HG03064 (cell line): ENCODE data around the gene SLC25A36.

ENCODE experiments used
- ATAC-seq: cut with Tn5 transposase; IDR thresholded peaks from one replicate; pipeline ENCODE4 v1.9.1; 2021; ENCODE audit warnings: low read depth; ENCODE audit not compliant: unreplicated experiment

Gene SLC25A36, protein sequence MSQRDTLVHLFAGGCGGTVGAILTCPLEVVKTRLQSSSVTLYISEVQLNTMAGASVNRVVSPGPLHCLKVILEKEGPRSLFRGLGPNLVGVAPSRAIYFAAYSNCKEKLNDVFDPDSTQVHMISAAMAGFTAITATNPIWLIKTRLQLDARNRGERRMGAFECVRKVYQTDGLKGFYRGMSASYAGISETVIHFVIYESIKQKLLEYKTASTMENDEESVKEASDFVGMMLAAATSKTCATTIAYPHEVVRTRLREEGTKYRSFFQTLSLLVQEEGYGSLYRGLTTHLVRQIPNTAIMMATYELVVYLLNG

DNA sequence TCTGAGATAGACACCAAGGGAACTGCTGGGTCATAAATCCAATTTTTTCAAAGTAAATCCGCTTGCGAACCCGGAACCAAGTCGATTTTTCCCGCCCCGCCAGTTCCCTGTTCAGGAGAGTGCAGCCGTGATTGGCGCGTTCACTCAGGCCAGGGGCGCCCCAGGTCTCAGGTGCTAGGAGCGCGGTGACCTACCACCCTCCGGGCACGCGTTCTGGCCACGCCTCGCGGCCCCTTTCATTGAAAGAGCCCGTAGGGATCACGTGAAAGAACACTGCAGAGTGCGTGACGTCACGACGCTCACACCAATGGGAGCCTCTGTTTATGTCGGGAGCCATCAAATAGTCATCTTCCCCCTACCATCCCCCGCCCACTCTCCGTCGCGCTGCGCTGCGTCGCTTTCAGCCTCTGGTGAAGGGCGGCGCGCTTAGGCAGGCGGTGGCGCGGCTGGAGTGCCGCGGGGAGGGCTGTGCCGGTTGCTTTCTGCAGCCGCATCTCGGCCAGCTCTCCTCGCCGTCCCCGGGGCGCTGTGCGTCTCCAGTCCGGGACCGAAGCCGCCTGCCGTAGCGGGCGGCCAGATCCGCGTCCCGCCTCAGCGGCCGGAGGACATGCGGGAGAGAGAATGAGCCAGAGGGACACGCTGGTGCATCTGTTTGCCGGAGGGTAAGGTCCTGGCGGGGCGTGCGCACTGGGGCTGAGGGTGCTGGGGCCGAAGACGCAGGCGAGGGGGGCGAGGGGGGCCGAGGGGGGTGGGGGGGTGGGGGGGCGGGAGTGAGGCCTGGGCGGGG, at the start of gene SLC25A36:
Gene SLC25A36 (plus strand): TSS at position 403 of the 787 bp plus-strand sequence. CDS start 219 bp downstream, at position 622.
- peak; percentile 94 for ATAC-seq

DNA sequence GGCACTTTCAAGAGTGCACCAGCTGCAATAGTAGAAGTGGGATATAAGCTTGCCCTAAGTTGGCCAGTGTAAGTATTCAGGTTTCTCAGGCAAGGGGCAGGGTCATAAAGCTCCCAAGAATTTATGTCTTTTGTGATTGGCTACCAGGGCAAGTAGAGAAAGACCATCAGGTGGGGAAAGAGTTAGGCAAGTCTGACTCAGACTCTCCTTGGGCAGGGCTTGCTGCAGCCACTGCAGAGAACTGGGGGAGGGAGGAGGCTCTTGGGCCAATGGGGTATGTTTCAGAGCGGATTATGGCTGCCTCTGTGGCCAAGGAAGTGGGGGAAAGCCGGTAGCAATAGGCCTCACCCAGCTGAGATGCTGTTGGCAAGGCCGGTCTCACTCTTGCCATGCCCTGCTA, 44.6 kb upstream of the SLC25A36 start:
- no peak for ATAC-seq

DNA sequence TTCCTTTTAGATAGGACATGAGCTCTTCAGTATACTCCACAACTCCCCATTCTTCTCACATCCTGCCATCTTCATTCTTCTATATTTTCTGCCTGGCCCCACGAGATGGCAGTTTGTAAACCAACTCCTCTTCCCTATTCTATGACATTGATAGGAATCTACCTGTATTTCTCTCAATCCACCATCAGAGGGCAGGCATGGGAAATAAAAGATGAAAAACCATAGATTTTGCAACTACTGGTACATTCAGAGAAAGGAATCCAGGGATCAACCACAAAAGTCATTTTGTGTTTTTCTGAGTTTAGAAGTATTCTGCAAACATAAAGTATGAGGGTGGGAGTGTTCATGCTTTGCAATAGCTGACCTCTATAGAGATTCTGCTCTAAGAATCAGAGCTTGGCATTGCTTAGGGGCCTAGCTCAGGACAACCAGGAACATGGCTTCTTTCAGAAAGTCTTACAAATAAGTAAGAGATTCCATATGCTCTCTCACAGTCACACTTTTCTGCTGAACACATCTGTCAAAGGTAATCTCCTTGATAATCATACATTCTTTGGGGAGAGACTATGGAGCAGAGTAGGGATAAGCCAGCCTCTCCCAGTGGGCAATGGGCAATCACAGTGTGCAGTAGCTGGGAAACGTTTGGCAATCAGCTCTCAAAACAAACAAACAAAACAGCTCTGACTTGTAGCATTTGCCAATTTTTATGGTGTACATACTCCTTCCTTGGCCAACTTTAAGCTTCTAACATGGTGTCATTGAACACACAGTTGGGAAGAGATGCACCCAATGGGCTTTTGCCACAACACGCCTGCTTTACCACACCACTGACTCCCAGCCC, 43.1 kb upstream of the SLC25A36 start:
- ATAC-seq = no peak

DNA sequence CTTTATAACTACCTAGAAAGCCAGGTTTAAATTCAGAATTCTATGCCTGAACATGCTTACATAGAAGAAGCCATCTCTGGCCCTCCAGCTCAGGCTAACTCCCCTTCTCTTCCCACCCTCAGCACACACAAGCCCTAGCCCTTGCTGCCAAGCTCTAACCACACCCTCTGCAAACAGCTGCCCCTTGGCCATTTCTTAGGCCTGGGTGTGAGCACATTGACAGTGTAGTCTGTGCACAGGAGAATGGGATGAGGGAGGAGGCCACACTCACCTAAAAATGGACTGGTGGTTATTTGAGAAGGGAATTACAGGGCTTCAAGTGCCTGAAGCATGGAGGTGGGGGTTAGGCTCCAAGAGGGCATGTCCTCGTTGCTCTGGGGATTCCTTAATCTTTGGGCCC, 42.3 kb upstream of the SLC25A36 start:
- ATAC-seq = no peak

DNA sequence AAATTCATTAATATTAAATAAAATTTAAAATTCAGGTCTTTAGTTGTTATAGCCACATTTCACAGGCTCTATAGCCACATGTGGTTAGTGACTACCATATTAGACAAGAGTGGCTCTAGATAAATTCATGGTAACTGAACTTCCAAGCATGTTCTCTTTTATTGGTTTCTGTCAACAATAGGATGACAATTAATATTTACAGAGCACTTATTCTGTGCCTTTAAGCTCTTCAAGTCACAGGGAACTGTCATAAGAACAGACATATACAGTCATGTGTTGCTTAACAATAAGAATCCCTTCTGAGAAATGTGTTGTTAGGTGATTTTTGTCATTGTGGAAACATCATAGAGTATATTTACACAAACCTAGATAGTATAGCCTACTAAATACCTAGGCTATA, 38.8 kb upstream of the SLC25A36 start:
- no peak for ATAC-seq

DNA sequence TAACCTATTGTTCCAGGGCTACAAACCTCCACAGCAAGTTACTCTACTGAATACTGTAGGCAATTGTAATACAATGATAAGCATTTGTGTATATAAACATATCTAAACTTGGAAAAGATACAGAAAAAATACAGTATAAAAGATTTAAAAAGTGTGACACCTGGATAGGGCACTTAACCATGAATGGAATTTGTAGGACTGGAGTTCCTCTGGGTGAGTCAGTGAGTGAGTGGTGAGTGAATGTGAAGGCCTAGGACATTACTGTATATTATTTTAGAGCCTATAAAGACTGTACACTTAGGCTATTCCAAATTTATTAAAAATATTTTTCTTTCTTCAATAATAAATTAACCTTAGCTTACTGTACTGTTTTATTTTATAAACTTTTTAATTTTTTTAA, 38.4 kb upstream of the SLC25A36 start:
- no peak for ATAC-seq

DNA sequence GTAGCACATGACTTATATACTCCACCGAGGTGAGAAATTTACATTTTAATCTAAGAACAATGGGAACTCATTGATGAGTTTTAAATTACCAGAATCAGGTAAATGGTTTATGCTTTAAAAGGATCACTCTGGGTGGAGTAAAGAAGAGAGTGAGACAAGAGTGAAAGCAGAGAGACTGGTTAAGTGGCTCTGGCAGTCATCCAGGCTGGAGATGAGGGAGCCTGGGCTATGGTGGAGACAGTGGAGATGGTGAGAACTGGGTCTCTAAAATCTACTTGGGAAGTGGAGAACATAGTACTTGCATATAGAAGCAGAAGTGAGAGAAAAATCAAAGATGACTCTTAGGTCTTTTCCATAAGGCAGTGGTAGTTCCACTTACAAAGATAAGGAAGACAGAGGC, 37.1 kb upstream of the SLC25A36 start:
- no peak for ATAC-seq

DNA sequence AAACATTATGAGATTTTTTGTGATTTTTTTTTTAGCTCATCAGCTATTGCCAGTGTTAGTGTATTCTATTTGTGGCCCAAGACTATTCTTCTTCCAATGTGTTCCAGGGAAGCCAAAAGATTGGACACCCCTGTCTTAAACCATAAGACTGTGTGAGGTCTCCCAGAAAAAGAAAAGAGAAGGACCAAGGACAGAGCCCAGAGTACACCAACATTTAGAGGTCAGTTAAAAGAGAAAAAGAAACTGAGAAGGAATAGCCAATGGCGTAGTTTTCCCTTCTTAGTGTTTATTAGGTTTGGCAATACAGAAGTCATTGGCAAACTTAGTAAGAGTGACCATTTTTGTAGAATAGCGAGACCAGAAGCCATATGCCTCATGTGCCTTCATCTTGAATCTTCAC, 36.1 kb upstream of the SLC25A36 start:
- ATAC-seq = no peak

DNA sequence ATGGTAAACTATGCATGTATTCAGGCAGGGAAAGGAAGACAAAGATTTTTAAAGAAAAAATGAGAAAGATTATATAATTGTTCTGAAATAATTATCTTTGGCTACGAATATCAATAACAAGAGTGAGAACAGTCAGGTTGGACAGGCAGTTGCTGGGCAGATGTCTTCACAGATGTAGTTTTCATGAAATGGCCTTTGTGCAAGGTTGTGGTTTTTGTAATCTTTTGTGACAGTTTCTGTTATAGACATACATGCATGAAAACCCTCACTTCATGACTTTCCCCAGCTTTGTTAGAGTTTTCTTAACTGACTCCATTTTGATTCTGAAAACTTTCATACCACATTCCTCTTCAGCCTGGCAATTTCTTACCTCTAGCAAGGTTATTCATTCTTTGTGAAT, 34.9 kb upstream of the SLC25A36 start:
- no peak for ATAC-seq

DNA sequence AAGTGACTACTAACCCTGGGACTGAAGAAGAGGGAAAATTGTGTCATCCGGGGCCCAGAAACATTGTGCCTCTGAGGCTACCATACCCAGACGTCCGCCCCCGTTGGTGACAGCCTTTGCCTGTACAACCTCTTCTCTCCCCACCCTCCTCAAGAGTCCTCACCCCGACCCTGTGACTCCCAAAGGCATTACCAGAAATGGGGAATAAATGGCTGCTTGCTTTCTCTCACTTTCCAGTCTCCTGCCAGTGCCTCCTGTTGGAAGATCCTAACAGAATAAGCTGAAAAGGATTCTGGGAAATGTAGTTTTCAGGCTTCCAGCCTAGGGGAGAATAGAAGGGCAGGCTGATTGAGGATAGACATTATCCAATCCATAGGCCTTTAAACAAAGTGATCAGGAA, 30.8 kb upstream of the SLC25A36 start:
- no peak for ATAC-seq

DNA sequence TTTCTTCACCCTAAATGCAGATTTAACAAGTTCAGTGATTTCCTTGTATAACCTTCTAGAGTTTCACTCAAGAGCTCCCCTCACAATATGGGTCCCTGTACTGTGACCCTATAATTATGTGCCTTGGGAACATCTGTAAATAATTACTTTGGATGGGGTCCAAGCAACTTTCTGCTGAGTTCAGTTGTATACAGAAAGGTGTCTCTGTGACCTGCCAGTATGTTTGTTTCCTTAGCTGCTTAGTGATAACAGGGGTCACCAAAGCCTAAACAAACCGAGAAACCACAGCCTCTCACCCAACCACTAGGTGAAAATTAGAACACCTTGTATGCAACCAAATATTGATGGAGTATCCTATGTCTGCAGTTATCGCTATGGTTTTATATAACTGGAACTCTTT, 29.8 kb upstream of the SLC25A36 start:
- ATAC-seq = no peak

DNA sequence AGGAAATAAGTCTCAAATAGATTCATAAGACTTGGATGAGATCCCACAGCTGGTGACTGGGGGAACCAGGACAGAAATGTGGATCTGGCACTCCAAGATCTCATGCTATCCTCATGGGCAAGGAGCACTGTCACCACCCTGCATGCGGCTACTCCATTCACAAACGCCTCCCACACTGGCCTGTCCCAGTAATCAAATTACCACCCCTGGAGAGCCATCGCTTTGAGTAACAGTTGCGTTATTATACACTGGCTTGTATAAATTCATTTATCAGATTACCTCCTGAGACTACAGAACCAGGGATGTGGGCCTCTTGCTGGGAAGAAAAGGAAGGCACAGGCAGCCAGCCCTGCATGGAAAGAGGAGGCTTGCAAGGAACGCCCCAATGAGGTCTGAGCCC, 27.9 kb upstream of the SLC25A36 start:
- ATAC-seq = no peak

DNA sequence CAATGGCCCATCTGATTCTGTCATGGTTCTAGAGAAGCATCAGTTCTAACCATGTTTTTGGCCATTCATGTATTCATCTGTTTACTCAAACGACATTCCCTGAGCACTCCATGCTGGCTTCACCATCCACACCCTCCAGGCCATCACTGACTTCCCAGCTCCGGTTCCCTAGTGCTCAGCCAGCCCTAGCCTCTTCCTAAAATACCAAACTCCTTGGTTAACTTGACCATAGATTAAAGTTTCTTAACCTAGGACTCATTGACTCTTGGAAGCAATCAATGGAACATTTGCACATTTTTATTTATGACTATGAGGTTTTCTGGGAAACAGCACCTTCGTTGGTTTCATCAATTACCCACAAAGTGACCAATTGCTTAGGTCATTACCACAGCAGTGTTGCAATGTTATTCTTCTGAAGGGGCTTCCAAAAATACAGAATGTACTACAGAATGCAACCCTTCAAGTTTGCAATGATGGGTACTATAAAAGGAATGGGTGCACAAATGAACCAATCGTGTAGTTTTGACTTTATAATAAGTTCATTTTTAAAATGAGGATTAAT, 27.2 kb upstream of the SLC25A36 start:
- ATAC-seq = no peak

DNA sequence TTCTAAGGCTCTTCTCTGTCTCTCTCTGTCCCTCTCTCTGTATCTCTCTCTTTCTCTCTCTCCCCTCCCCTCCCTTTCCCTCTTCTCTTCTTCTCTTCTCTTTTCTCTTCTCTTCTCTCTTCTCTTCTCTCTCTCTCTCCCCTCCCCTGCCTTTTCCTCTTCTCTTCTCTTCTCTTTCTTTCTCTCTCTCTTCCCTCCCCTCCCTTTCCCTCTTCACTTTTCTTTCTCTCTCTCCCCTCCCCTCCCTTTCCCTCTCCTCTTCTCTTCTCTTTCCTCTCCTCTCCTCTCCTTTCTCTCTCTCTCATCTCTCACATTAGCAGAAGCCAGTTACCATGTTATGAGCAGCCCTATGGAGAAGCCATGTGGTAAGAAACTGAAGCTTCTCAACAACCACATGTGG, 25.0 kb upstream of the SLC25A36 start:
- no peak for ATAC-seq

DNA sequence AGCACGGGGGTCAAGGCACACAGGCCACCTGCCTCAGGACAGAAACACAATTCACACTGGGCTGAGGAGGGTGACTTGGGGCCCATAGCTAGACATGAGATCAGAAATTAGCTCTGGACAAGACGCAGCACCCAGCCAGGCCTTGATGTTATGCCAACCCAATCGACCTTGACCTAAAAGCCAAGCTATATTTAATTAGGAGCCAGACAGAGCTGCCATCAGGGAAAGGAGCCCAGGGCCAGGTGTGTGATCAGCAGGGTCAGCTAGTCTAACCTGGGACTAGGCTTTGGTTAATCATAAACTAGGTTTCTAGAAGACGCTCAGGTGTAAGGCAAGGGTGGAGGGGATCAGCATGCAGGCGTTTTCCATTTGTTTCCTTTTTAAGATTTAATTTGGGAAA, 23.9 kb upstream of the SLC25A36 start:
- ATAC-seq = no peak

DNA sequence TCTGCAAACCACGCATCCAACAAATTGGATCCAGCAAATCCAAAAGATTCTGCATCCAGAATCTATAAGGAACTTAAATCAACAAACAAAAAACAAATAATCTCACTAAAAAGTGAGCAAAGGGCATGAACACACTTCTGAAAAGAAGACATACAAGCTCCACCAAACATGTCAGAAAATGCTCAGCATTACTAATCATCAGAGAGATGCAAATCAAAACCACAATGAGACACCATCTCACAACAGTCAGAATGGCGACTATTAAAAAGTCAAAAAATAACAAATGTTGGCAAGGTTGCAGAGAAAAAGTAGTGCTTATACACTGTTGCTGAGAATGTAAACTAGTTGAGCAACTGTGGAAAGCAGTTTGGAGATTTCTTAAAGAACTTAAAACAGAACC, 21.6 kb upstream of the SLC25A36 start:
- ATAC-seq = no peak

DNA sequence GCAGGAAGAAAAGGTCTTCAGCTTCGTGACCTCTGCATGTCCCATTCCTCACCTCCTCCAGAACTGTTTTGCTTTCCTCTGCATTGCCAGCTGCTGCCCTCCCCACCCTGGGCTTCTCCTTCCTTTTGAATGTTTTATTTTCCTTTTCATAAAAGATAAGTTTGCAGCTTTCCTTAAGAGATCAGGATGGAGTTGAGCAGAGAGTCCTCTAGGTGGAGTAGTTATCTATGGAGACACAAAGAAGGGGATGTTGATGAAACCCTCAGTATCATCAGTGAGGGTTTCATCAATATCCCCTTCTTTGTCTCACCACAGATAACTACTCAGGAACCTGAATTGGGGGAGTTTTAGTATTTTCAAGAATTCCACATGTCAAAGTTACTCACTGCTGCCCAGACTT, 19.0 kb upstream of the SLC25A36 start:
- no peak for ATAC-seq

DNA sequence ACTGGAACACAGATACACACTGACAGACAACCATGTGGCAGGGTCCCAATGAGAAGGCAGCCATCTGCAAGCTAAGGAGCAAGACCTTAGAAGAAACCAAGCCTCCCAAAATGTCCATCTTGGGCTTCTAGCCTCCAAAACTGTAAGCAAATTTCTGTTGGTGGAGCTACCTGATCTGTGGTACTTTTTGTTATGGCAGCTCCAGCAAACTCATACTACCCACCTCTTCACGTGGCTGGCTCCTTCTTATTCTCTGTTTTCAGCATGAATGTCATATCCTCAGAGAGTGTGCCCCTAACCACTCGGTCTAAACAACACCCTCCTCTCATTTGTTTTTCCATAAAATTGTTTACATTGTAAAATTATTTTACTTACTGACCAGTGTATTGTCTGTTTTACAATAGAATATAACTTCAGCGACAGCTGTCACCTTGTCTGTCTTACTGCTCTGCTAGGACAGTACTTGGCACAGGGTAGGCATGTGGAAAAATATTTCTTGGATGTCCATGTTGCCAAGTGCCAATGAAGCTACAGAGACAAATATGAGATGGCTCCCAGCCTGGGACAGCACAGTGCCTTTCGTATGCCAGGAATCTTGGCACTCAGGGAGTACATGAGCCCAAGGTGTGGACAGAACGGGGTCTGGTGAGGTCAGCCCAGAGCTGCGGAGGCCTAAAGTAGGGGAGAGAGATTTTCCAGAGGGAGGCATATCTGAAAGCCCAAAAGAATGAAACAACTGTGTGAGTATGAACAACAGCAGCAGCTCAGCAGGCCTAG, 17.4 kb upstream of the SLC25A36 start:
- no peak for ATAC-seq

DNA sequence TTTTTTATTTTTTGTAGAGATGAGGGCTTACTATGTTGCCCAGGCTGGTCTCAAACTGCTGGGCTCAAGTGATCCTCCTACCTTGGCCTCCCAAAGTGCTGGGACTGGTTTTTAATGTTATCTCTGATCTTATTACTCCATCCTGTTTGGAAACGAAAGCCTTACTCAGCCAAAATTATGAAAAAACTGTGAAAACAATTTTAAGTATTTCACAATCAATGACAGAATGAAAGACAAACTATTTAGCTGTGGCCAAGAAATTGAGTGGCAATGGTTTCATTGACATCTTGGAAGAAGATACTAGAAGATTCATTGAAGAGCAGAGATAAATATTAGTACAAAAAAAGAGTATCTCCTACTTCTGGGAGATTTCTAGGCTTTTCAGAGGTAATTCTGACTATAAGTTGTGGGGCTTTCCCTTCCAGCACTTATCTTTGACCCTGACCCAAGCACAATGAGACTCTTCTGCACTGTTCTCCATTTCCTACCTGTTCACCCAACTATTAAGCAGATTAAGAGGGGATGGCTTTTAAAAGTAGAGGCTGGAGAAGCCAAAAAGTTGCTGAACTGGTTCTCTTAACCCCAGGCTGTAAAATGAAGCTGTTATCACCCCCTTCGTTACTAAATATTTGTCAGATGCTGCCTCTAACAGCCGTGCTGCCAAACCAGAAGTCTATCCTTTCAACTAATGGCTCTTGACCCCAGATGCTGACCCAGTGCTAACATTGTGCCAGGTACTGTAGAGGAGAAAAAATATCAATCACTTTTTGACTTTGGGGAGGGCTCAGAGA, 14.2 kb upstream of the SLC25A36 start:
- no peak for ATAC-seq
